Calu3 (cell line): ENCODE results near the gene SPRN. TPM values are rescaled to one million over a fixed set of nuclear protein-coding genes. Genes with fewer than 3 reads are reported as not detected.

Source experiments
- BruUV-seq: library from RNA; stranded (reverse); fragments of 400-500 nt; replicated peaks from 2 replicates; lab custom pipeline; 2021; lab: Mats Ljungman, UMichigan
- CTCF ChIA-PET: fragments of 300-600 bp; sonication (Branson Sonifier 250); formaldehyde crosslinking; loops from one replicate; lab custom pipeline; 2022; ENCODE audit warnings: antibody characterized with exemption; lab: Charles Lee
- DNase-seq: peaks from one replicate; pipeline ENCODE4 v3.0.0; 2022
- H3K27ac Mint-ChIP-seq: one replicate; pipeline ENCODE4 v1.8.0; 2022; ENCODE audit warnings: mixed read lengths; ENCODE audit not compliant: unreplicated experiment
- H3K27me3 Mint-ChIP-seq: one replicate; pipeline ENCODE4 v1.8.0; 2022; ENCODE audit warnings: mixed read lengths; ENCODE audit not compliant: unreplicated experiment
- H3K36me3 Mint-ChIP-seq: one replicate; pipeline ENCODE4 v1.8.0; 2022; ENCODE audit warnings: mild to moderate bottlenecking, moderate library complexity, mixed read lengths; ENCODE audit not compliant: insufficient read depth, unreplicated experiment
- H3K4me1 Mint-ChIP-seq: one replicate; pipeline ENCODE4 v1.8.0; 2022; ENCODE audit warnings: mild to moderate bottlenecking, low read depth, mixed read lengths; ENCODE audit not compliant: unreplicated experiment
- H3K4me3 Mint-ChIP-seq: one replicate; pipeline ENCODE4 v1.8.0; 2022; ENCODE audit warnings: mild to moderate bottlenecking, low read depth, moderate library complexity, mixed read lengths; ENCODE audit not compliant: unreplicated experiment
- H3K9me3 Mint-ChIP-seq: one replicate; pipeline ENCODE4 v1.8.0; 2022; ENCODE audit warnings: low read depth, mixed read lengths; ENCODE audit not compliant: unreplicated experiment
- intact Hi-C: fragments of 100-400 bp; cut with micrococcal nuclease; formaldehyde crosslinking; loops from one replicate; pipeline ENCODE4 v1.10.0; 2022; ENCODE audit not compliant: unreplicated experiment
- total RNA-seq: library from RNA; stranded (reverse); gene quantifications from 2 replicates; pipeline ENCODE4 v1.2.3, GENCODE V29; 2022
- TF ChIP-seq, protein P1 (sequence below): fragments of 200-600 bp; IDR thresholded peaks from one replicate; pipeline ENCODE4 v1.8.0; 2022; ENCODE audit warnings: antibody characterized with exemption; ENCODE audit not compliant: unreplicated experiment

SPRN gene
- total RNA-seq, 1 experiment from 2014 or later = not detected

DNA sequence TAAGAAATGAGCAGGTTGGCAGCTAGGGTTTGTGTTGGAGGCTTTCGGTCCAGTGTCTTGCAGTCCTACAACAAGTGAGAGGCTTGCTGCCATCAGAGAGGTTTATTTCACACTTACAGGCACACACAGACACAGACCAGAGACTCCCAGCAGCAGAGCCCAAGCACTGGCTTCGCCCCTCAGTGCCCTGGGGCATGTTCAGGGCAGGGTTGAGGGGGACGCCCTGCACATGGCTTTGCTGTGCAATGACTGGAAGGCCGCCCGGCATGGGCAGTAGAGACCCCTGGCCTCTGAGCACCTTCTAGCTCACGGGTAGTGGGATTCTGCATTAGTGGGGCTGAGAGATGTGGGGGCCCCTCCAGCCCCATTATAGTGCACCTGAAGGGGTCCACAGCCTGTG lies 3.8 kb downstream of the SPRN start:
- DNase-seq = no peak
- Mint-ChIP-seq H3K27ac (no peak overlapping the region), H3K36me3 (peaks cover 14% of the 10 kb centered on the region), H3K4me3 (no peak overlapping the region), H3K27me3 (no peaks in the 10 kb centered on the region), H3K9me3 (no peaks in the 10 kb centered on the region), H3K4me1 (no peaks in the 10 kb centered on the region)
- CTCF ChIA-PET = no interaction called here
- no TSS peak for BruUV-seq
- TF ChIP-seq, protein P1, sequence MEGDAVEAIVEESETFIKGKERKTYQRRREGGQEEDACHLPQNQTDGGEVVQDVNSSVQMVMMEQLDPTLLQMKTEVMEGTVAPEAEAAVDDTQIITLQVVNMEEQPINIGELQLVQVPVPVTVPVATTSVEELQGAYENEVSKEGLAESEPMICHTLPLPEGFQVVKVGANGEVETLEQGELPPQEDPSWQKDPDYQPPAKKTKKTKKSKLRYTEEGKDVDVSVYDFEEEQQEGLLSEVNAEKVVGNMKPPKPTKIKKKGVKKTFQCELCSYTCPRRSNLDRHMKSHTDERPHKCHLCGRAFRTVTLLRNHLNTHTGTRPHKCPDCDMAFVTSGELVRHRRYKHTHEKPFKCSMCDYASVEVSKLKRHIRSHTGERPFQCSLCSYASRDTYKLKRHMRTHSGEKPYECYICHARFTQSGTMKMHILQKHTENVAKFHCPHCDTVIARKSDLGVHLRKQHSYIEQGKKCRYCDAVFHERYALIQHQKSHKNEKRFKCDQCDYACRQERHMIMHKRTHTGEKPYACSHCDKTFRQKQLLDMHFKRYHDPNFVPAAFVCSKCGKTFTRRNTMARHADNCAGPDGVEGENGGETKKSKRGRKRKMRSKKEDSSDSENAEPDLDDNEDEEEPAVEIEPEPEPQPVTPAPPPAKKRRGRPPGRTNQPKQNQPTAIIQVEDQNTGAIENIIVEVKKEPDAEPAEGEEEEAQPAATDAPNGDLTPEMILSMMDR = no peak
- intact Hi-C loops = no loop called here

DNA sequence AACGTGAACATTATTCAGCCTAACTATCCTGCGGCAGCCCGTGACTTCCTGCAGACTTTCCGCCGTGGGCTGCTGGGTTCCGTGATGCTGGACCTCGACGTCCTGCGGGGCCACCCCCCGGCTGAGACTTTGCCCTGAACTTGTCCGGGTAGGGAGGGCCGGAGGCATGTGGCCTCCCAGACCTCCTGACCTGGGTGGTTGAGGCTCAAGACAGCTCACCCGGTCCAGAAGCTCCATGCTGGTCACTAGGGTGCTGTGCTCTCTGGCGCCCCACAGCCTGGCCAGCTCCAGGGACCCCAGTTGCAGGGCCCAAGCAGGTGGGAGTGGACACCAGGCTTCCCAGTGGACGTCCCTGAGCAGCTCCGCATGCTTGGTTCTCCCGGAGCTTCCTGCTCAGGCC lies 4.4 kb downstream of the SPRN start:
- BruUV-seq = no TSS peak
- Mint-ChIP-seq H3K4me3 (no peak overlapping the region), H3K27ac (no peak overlapping the region), H3K4me1 (no peaks in the 10 kb centered on the region), H3K9me3 (no peaks in the 10 kb centered on the region), H3K27me3 (no peaks in the 10 kb centered on the region), H3K36me3 (peaks cover 14% of the 10 kb centered on the region)
- intact Hi-C loops = no loop called here
- TF ChIP-seq, protein P1 = no peak
- no peak for DNase-seq
- CTCF ChIA-PET = no interaction called here

DNA sequence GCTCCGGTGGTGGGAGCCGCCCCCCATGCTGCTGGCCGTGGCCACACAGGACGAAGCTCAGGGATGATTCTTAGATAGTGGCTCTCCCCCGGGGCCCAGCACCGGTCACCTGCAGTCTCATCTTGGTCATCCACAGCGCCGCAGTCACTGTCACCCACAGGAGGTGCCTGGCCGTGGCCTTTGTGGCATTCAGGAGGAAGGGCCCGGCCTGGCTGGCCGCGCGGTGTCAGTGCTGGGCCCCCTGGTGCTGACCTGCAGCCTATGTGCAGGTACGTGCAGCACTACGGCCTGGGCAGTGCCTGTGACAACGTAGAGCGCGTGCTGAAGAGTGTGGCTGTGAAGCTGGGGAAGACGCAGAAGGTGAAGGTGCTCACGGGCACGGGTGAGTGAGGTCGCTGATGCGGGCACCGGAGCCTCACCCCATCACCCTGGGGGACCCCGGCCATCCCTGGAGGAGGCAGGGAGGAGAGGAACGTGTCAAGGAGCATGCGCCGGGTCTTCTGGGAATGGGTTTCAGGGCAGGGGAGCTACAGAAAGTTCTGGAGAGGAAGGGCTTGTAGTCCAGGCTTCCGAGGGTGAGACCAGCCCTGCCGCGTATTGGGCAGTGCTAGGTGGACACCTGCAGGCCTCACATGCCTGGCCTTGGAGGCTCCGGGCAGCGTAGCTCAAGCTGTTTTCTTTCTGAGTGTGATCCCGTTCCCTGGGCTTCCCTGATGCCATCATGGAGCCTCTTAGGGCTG lies 5.0 kb downstream of the SPRN start:
- intact Hi-C loops = no loop called here
- no peak overlapping the region for H3K27ac Mint-ChIP-seq
- no peak for DNase-seq
- H3K4me3 Mint-ChIP-seq = no peak overlapping the region
- H3K4me1 Mint-ChIP-seq = no peaks in the 10 kb centered on the region
- no peaks in the 10 kb centered on the region for H3K9me3 Mint-ChIP-seq
- peaks cover 14% of the 10 kb centered on the region for H3K36me3 Mint-ChIP-seq
- H3K27me3 Mint-ChIP-seq = no peaks in the 10 kb centered on the region
- no TSS peak for BruUV-seq
- TF ChIP-seq, protein P1 = no peak
- CTCF ChIA-PET = no interaction called here

DNA sequence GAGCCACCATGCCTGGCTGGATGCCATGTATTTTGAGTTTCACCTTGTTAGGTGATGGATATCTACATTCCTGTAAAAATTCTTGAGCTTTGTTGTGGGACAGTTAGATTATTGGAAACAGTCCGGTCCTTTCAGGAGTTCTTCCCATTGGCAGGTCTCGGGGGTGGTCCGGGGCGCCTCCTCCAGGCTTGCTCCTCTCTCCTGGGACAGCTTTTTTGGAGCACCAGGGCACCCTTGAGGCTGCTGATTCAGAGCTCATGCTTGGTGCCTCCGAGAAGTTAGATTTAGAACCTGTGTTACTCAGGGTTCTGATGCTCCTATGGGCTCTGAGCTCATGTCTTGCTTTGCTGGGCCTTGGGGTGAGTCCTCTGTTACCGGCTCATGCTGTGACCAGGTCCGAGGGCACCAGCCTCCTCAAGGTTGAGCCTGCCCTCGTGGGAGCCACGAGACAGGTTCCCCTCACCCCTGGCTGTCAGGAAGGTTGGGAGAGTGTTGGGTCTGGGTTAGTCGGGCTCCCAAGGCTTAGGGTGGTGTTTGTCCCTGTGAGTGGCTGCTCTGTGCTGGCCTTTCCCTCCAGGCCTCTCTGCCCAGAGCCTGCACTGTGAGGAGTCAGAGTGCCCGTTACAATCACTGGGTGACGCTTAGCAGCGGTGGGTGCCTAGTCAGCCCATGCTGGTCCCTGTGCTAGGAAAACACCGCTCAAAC lies 6.0 kb downstream of the SPRN start:
- Mint-ChIP-seq H3K27me3 (no peaks in the 10 kb centered on the region), H3K27ac (no peak overlapping the region), H3K4me1 (no peaks in the 10 kb centered on the region), H3K4me3 (no peak overlapping the region), H3K9me3 (no peaks in the 10 kb centered on the region), H3K36me3 (peaks cover 15% of the 10 kb centered on the region)
- intact Hi-C loops = no loop called here
- CTCF ChIA-PET = no interaction called here
- TF ChIP-seq, protein P1 = no peak
- DNase-seq = no peak
- BruUV-seq = no TSS peak
